Thymus (tissue), 11 donors: ENCODE data around the gene CNKSR3. TPM values are rescaled to one million over a fixed set of nuclear protein-coding genes. Genes with fewer than 3 reads are reported as not detected.

Experiments used
- DNase-seq, 9 donors: peaks; one replicate each; pipeline ENCODE4 v3.0.0-alpha.2; 2013; ENCODE audit warnings: low spot score in 9 of 9, low read depth in 6 of 9, missing footprints in 1 of 9
- H3K27ac ChIP-seq, 2 donors: one replicate each; pipeline ENCODE4 v1.5.1; 2013; ENCODE audit warnings: control low read depth in 1 of 2, low read depth in 1 of 2, low read length in 1 of 2, mild to moderate bottlenecking in 1 of 2, moderate library complexity in 1 of 2
- H3K27me3 ChIP-seq, 2 donors: one replicate each; pipeline ENCODE4 v1.5.1; 2013; ENCODE audit warnings: low read length in 1 of 2; ENCODE audit not compliant: control insufficient read depth in 2 of 2, insufficient read depth in 1 of 2
- H3K36me3 ChIP-seq, 2 donors: one replicate each; pipeline ENCODE4 v1.5.1; 2013; ENCODE audit warnings: low read length in 1 of 2, mild to moderate bottlenecking in 1 of 2, moderate library complexity in 1 of 2; ENCODE audit not compliant: control insufficient read depth in 2 of 2, insufficient read depth in 2 of 2
- H3K4me1 ChIP-seq, 2 donors: one replicate each; pipeline ENCODE4 v1.5.1; 2013; ENCODE audit warnings: low read length in 2 of 2; ENCODE audit not compliant: control insufficient read depth in 2 of 2, insufficient read depth in 2 of 2
- H3K4me3 ChIP-seq, 2 donors: one replicate each; pipeline ENCODE4 v1.5.1; 2013; ENCODE audit warnings: low read length in 2 of 2, control low read depth in 1 of 2, mild to moderate bottlenecking in 1 of 2
- H3K9me3 ChIP-seq, 2 donors: one replicate each; pipeline ENCODE4 v1.5.1; 2013; ENCODE audit warnings: low read length in 1 of 2, mild to moderate bottlenecking in 1 of 2; ENCODE audit not compliant: control insufficient read depth in 2 of 2, insufficient read depth in 1 of 2
- WGBS: extraction: QIAGEN DNeasy Blood & Tissue Kit; methylation state at CpG from one replicate; pipeline ENCODE4 v1.1.7; 2013; 5-methylcytosine and 5-hydroxymethylcytosine counted together
- polyA plus RNA-seq: library from polyadenylated mRNA; stranded (reverse); fragments of 200-250 nt; gene quantifications from one replicate; pipeline ENCODE4 v1.2.3, GENCODE V29; 2013
- total RNA-seq: library from RNA; stranded (reverse); fragments of 120-200 nt; gene quantifications from one replicate; pipeline ENCODE4 v1.2.4, GENCODE V29; 2013
- donor health status: healthy.

Gene CNKSR3
- total and polyA plus RNA-seq, 2 donors: 5.4 to 8.2 TPM

DNA sequence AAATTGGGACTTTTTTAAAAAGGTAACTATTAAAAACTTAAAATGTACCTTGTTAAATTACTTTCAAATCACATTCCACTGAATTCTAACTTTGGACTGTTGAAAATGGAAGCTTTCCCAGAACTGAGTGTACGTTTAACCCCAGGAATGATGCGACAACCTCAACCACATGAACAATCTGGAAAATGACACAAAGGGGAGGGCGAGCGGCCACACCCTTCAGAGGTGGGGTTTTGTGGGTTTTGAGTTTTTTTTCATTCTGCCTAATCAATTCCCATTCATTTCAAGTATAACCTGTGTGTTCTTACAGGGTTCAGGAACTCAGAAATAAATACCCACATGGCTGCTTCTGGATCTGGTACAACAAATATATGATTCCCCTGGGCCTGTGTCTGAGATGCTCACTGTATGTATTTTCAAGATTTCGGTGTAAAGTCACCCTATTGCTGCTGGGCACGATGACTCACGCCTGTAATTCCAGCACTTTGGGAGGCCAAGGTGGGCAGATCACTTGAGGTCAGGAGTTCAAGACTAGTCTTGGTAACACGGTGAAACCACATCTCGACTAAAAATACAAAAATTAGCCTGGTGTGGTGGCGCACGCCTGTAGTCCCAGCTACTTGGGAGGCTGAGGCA is 21.6 kb downstream of the CNKSR3 start:
- Histone ChIP-seq H3K36me3 (no peaks in the 10 kb centered on the region), H3K4me3 (no peak overlapping the region), H3K27me3 (no peaks in the 10 kb centered on the region), H3K27ac (no peak overlapping the region), H3K4me1 (no peaks in the 10 kb centered on the region), H3K9me3 (no peaks in the 10 kb centered on the region)
- no peak for DNase-seq
- WGBS: 98% methylated on average over 11 of the region's 11 CpGs

DNA sequence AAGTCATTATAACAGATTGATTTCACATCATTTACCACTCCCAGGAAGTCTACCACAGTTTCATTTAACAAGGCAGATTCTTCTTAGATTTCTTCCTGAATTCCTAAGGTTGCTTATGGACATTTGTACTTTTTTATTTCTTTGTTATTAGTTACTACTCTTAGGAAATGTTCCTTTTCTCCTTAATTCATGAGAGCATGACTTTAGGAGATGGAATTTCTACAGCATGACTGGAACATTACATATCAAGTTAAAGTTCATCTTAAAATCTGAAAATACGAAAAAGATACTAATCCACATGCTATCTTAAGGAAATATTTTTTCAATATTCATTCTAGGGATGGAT is 22.3 kb downstream of the CNKSR3 start:
- no peaks in the 10 kb centered on the region for H3K9me3 ChIP-seq
- H3K27me3 ChIP-seq: no peaks in the 10 kb centered on the region
- H3K4me3 ChIP-seq: no peak overlapping the region
- DNase-seq: no peak
- peaks cover 0 to under 1% of the 10 kb centered on the region in 2 donors for H3K4me1 ChIP-seq
- no peak overlapping the region for H3K27ac ChIP-seq
- WGBS: 94% methylated on average over 1 of the region's 1 CpG
- H3K36me3 ChIP-seq: no peaks in the 10 kb centered on the region

DNA sequence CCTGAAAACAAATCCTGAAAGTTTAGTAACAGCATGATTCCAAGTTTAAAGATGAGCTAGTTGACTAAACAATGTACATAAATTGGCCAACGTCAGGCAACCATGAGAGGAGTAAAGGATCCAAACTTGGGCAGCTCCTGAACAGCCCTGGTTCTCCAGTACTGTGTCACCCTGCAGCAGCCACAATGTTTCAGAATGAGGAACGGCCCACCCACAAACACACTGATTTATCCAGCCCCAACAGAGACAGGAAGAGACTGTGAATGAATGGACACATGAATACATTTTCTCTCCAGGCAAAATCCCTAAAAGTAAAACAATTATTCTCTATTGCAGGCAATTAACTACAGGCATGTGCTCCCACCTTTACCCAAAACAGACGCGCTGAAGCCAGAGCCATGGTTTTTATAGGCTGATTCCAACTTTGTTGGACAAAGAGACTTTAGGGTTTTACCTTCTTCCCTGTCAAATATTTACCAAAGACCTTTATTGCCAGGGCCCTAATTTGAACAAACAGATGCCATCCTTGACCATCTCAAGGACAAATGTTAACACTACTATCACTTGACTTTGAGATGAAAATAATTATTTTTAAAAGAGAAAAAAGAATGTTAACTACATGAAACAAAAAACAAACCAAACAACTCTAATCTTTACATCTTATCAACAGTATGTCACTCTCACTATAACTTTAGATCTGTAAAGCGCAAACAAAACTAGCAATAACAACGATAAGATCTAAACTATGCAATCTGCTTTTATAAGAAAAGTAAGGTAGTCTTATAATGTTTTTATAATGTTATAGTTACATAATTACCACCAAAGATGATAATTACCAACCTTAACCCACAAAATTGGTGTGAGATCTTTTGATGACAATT is 22.9 kb downstream of the CNKSR3 start:
- no peak overlapping the region for H3K27ac ChIP-seq
- no peak for DNase-seq
- peaks cover 0 to 4% of the 10 kb centered on the region in 2 donors for H3K4me1 ChIP-seq
- no peak overlapping the region for H3K4me3 ChIP-seq
- 93% methylated on average over 6 of the region's 6 CpGs for WGBS
- H3K27me3 ChIP-seq: no peaks in the 10 kb centered on the region
- H3K36me3 ChIP-seq: no peaks in the 10 kb centered on the region
- no peaks in the 10 kb centered on the region for H3K9me3 ChIP-seq

DNA sequence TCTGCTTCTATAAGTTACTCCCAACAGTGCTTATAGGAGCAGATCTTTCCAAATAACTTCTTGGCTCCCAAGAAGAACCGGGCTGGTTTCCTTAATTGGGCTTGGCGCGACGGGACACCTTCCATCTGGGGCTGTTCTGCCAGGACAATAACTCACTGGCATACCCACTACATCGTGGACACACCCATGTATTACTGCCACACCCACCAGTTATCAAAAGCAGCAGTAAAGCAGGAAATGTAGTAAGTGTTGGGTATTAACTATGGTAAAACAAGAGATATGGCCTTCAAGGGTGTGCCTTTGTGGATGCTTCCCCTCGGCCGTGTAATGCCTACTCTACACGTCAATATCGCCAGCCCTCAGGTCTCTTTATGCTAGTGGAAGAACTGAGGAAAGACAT is 24.7 kb downstream of the CNKSR3 start:
- H3K36me3 ChIP-seq: no peaks in the 10 kb centered on the region
- H3K4me3 ChIP-seq: no peak overlapping the region
- H3K27ac ChIP-seq: no peak overlapping the region
- WGBS: 90% methylated on average over 9 of the region's 9 CpGs
- no peaks in the 10 kb centered on the region for H3K9me3 ChIP-seq
- H3K27me3 ChIP-seq: no peaks in the 10 kb centered on the region
- peaks cover 0 to 4% of the 10 kb centered on the region in 2 donors for H3K4me1 ChIP-seq
- no peak for DNase-seq

DNA sequence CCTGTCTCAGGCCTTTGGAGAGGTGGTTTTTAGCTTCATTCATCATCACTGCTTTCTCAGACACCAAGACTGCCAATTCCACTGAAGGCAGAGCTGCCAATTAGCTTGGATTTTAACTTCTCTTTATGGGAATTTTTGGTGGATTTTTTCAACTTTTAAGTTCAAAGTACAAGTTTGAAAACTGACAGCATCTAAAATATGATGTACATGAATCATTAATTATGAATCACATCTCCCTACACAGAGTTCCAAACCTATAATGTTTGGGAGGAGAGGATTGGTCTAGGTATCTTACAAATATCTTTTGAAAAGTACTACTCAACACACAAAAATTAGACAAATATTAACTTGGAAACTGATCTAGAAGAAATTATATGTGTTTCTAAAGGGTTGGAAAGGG is 25.5 kb downstream of the CNKSR3 start:
- Histone ChIP-seq H3K27ac (no peak overlapping the region), H3K4me1 (peaks cover 0 to 4% of the 10 kb centered on the region in 2 donors), H3K27me3 (no peaks in the 10 kb centered on the region), H3K9me3 (no peaks in the 10 kb centered on the region), H3K36me3 (no peaks in the 10 kb centered on the region), H3K4me3 (no peak overlapping the region)
- DNase-seq: no peak

DNA sequence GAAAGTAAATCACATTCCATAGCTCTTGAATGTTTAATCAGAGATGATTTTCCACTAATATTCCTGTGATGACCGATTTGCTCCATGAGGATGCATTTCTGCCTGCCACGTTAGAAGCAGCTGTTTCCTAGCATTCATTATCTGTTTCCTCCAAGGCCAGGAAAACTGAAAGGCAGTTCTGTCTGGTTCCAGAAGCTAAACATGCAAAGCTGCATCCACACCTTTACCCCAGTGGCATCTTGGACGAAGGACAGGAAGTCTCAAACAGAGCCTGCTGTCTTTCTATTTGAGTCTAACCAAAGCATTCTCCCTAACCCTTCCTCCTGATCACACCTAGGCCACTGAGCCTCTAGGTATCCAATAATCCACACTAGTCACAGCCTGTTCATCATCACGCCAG is 27.6 kb downstream of the CNKSR3 start:
- Histone ChIP-seq H3K9me3 (no peaks in the 10 kb centered on the region), H3K27ac (no peak overlapping the region), H3K27me3 (no peaks in the 10 kb centered on the region), H3K4me1 (peaks cover 0 to 7% of the 10 kb centered on the region in 2 donors), H3K4me3 (no peak overlapping the region), H3K36me3 (no peaks in the 10 kb centered on the region)
- 72% methylated on average over 4 of the region's 4 CpGs for WGBS
- DNase-seq: no peak

DNA sequence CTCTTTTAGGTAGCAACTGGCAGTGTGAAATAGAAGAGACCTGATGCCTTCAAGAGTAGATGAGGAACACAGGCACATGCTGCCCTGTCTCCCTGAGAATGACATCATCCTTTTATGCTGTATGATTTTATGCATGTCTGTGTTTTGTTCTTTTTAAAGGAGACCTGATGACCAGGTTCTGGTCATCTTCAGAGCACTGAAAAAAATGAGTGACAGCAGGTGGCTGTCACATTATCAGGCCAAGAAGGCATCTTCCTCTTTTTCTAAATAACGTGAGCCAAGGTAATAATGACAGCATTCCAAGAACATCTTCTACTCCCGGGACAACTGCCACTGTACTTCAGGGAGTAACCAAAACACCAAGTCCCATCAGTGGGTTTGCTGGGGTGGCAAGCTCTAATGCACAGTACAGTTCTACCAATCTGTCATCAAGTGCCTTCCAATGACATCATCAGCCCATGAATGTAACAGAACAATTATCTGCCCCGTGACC is 28.9 kb downstream of the CNKSR3 start:
- Histone ChIP-seq H3K4me1 (peaks cover 0 to 10% of the 10 kb centered on the region in 2 donors), H3K36me3 (no peaks in the 10 kb centered on the region), H3K27ac (no peak overlapping the region)

DNA sequence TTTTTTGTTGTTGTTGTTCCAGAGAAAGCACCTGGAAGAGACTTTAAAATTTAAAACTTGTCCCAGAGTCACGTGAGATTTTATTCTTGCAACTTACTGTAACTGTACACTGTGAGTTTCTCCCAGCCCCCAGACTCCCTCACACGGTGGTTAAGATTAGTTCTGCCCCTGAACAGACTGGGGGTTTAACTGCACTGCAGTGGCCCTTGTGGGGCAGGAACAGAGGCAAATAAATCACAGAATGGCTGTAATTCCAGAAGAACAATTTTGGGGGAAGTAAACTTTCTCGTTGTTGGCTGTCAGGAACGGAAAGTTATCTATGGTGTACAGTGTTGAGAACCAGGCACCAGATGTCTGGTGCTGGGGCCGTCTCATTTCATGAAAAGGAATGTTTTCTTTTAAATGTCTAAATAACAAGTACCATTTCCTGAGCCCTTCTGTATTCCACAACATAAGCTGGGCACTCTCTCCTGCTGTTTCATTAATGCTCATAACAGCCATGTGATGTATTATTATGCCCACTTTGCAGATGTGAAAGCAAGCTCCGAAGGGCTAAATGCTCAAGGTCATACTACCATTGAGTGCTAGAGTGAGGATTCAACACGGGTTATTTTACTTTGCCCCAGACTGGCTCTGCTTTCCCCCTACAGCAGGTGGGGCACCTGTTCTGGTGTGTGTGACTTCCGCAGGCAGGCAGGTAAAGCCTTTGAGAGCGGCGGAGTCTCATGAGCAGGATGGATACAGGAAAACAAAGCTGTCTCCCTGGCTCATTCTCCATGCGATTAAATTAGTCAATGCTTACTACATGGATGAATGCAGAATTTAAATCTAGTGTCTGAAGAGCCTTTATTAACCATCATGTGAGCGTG is 30.5 kb downstream of the CNKSR3 start:
- Histone ChIP-seq H3K9me3 (no peaks in the 10 kb centered on the region), H3K4me3 (no peak overlapping the region), H3K27ac (peak overlapping the region in 1 of 2 donors; percentile 32), H3K36me3 (no peaks in the 10 kb centered on the region), H3K4me1 (peaks cover 0 to 11% of the 10 kb centered on the region in 2 donors), H3K27me3 (no peaks in the 10 kb centered on the region)
- 85% methylated on average over 12 of the region's 12 CpGs for WGBS
- DNase-seq: no peak

More for the DNA sequence above, 28.9 kb downstream of the CNKSR3 start:
- no peak for DNase-seq
- 86% methylated on average over 3 of the region's 3 CpGs for WGBS
- Histone ChIP-seq H3K9me3 (no peaks in the 10 kb centered on the region), H3K4me3 (no peak overlapping the region), H3K27me3 (no peaks in the 10 kb centered on the region)
